GM21447 (cell line): ENCODE measurements around the gene ZNF705A.
"Not testable (repeated sequence)": the region's sequence is repeated elsewhere in the genome, so short reads cannot be mapped to it uniquely, and the experiment has no call there.

Experiments
- ATAC-seq: cut with Tn5 transposase; IDR thresholded peaks from one replicate; pipeline ENCODE4 v1.9.1; 2021; ENCODE audit not compliant: unreplicated experiment

Gene ZNF705A

DNA sequence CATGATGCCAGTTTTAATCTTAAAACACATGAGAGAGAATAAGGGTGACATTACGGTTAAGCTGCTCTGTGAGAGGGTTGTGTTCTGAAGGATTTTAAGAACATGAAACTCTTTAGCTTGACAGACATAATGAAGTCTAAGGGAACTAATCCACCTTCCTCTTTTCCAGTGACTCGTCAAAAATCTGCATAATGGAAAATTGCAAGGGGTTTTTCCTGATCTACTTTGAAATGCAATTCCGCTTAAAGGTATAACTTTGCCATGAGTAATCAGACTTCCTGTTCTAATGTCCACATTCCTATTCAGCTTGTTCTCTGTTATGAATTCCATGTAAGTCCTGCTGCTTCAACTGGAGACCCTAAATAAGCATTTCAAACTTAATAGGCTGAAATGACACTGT lies at the start of gene ZNF705A:
Gene ZNF705A (plus strand): TSS at position 171 of the 400 bp plus-strand sequence. CDS start 15,611 bp downstream, outside the sequence.
- ATAC-seq: no peak

DNA sequence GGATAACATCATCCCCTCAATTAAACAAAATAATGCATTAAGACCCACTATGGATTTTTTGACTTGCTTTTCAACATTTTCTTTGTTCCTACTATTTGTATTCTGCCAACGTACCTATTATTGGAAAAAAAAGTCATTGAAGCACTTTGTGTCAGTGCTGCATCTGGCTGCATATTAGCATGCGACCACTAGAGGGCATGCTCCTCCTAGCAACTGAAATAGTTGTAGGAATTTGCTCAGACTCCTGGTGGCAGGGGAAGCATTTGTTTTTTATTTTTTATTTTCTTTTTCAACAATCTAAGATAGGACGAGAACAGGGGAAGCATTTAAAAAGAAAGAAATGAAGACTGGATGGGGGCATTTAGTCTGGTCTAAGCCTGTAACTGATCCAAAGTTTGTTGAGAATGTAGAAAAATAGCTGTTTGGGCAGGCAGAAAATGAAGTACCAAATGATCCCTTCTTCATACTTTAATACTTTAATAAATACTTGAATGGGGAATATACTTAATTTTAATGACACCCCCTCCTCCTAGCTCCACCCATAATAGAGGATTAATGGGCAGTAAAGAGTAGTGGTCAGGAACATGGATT lies 47.9 kb upstream of the ZNF705A start:
- no peak for ATAC-seq

DNA sequence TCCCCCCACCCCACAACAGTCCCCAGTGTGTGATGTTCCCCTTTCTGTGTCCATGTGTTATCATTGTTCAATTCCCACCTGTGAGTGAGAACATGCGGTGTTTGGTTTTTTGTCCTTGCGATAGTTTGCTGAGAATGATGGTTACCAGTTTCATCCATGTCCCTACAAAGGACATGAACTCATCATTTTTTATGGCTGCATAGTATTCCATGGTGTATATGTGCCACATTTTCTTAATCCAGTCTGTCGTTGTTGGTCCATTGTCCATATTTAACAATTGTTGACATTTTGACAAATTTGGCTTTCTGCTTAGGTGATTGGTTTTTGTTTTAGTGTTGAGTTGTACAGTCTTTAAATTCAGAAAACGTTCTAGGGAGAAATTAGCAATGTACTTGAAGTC lies 43.7 kb upstream of the ZNF705A start:
- ATAC-seq: not testable (repeated sequence)

DNA sequence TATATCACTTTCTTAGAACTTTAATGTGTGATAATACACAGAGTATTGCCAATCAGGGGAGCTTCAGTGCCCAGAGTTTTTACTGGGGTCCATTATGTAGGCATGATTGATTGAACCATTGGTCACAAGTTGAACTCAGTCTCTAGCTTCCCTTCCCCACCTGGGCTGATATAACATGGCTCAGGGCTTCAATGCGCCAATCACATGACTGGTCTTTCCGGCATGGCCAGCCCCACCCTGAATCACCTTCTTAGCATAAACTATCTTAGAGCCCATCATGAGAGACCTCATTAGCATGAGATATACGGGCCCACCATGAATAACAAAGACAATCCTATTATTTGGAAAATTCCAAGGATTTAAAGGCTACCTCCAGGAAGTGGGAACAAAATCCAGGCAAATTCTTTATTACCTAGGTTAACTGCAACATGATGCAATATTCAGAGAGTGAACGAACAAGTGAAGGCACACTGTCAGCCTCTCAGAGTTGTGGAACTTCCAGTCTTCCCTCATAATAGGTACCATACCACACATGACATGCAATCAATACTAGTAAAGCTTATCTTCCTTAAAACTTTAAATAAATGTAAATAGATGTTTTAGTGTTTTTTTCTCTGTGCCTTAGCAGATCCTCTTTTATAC lies 36.6 kb upstream of the ZNF705A start:
- ATAC-seq: no peak

DNA sequence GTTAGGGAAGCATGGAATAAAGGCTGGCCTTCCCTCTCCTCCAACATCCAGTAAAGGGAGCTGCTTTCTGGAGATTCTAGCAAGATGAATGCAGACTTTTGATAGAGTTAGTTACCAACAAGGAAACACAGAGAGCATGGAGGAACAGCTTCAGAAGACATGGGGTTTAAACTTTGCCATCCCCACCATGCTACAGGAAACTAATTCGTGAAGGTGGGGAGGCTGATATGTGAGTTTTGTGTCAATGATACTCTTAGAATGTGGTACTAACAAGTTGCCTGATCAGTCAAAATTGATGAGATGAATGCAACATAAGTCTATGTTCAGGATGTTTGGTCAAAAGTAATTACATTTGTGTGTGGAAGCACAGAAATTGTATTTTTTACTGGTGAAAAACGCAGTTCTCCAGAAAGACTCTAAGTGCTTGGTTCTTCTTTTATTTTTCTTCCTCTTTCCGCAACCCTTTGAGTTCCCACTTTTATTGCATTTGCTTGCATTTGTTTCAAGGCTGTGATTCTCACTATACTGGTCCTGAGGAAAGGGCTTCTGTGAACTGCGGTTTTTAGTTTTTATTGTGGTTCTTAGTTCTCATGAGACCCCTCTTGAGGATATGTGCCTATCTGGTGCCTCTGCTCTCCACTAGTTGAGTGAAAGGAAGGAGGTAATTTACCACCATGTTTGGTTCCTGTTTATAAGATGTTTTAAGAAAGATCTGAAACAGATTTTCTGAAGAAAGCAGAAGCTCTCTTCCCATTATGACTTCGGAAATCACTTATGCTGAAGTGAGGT lies 33.5 kb upstream of the ZNF705A start, which contains the start of gene CLEC4A:
Gene CLEC4A (plus strand): TSS at position 494 of the 789 bp plus-strand sequence. CDS start 262 bp downstream, at position 756.
- ATAC-seq: no peak

DNA sequence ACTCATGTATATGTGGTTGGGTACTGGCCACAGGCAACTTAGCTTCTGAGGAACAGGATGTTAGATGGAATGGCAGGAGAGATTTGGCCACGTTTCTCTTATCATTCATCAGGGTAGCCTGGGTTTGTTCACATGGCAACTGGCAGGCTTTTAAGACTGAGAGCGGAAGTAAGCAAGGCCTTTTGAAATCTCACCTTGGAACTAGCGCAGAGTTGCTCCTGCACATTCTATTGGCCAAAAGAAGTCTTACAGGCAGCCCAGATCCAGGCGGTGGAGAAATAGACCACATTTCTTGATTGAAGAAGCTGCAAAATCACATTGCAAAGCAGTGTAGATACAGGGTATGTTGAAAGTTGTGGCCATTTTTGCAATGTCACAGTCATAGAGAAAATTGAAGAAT lies 29.7 kb upstream of the ZNF705A start:
- ATAC-seq: no peak

DNA sequence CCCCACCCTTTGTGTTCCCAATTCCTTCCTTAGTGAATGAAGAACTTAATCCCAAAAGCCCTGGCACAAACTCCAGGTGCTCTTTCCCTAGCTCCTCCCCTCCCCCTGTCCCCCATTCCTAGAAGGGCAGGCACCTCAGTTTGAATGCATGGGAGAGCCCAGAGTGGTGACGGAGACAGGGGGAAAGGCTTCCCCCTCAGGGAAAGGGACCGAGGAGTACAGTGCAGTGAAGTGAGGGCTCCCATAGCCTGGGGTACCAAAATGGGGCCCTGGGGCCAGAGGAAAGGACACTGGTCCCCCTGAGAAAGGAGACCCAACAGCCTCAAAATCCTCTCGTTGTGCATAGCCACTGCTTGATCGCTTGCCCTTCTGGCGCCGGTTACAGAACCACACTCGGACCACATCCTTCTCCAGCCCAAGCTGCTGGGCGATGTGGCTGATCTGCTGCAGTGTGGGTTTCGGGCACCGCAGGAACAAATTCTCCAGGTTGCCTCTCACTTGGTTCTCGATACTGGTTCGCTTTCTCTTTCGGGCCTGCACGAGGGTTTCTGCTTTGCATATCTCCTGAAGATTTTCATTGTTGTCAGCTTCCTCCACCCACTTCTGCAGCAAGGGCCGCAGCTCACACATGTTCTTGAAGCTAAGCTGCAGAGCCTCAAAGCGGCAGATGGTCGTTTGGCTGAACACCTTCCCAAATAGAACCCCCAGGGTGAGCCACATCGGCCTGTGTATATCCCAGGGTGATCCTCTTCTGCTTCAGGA lies 23.0 kb upstream of the ZNF705A start:
- not testable (repeated sequence) for ATAC-seq

DNA sequence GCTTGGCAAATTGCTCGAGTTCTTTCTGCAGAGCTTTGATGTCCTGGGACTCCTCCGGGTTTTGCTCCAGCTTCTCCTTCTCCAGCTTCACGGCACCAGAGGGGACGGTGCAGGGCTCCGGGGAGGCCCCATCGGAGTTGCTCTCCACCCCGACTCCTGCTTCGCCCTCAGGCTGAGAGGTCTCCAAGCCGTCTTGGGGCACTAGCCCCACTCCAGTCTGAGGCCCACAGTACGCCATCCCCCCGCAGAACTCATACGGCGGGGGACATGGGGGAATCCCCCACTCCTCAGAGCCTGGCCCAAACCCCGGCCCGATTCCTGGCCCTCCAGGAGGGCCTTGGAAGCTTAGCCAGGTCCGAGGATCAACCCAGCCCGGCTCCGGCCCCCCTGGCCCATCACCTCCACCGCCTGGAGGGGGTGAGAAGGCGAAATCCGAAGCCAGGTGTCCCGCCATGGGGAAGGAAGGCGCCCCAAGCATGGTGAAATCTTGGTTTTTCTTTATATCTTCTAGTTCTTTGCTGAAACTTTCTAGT lies 22.4 kb upstream of the ZNF705A start:
- ATAC-seq: not testable (repeated sequence)

DNA sequence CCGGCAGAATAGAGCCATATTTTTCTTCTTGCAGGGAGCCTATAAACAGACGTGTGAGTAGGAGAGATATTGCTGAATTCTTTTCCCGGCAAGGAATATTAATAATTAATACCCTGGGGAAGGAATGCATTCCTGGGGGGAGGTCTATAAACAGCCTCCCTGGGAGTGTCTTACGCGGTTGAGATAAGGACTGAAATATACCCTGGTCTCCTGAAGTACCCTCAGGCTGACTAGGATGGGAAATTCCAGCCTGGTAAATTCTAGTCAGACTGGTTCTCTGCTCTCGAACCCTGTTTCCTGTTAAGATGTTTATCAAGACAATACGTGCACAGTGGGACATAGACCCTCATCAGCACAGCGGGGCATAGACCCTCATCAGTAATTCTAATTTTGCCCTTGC lies 15.2 kb upstream of the ZNF705A start:
- not testable (repeated sequence) for ATAC-seq

DNA sequence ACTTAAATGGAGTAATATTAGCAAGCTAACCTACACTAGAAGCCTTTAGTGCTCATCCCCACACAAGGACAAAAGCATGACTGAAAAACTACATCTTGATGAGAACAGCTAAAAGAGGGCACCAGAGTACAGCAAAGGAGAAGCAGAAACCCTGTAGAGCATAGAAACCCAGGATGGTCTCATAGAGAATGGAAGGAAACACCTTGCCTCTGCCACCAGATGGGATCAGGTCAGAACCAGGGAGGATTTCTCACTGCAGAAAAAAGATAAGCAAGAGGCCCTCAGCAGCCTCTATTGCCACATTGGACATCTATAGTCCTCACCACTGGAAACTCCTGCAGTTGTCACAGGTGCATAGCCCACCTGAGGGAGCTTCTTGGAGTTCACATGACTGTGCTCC lies 13.6 kb upstream of the ZNF705A start:
- no peak for ATAC-seq

DNA sequence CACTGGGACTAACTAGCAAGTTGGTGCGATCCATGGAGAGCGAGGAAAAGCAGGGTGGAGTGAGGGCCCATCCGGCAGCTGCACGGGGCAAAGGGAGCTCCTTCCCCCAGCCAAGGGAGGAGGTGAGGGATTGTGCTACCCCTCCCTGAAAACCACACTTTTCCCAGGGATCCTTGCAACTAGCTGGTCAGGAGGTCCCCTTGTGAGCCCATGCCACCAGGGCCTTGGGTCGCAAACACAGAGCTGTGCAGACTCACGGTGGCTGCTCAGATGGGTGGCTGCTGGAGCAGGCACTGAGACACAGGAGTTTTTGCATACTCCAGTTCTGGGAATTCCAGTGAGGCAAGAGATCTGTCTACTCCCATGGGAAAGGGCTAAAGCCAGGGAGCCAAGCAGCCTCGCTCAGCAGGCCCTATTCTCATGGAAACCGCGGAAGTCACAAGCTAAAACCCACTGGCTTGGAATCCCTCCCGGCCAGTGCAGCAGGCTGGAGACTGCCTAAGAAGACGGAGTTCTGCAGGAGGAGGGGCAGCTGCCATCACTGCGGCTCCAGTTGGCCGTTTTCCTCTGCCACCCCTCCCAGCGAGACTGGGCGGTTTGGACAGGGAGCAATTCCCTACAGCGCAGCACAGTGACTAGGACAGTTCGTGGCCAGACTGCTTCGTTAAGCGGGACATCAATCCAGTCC lies 10.9 kb upstream of the ZNF705A start:
- no peak for ATAC-seq

DNA sequence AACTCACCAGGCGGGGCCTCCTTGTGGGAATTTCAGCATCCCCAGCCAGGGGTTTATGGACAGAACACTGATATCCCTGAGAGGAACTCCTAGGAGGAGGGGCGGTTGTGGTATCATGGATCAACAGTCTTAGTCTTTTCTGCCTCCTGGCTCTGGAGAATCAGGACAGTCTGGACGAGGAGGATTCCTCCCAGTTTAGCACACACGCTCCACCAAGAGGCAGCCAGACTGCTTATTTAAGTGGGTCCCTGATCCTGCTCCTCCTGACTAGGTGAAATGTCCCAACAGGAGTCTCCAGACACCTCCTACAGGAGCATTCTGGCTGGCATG lies 10.4 kb upstream of the ZNF705A start:
- ATAC-seq: no peak

DNA sequence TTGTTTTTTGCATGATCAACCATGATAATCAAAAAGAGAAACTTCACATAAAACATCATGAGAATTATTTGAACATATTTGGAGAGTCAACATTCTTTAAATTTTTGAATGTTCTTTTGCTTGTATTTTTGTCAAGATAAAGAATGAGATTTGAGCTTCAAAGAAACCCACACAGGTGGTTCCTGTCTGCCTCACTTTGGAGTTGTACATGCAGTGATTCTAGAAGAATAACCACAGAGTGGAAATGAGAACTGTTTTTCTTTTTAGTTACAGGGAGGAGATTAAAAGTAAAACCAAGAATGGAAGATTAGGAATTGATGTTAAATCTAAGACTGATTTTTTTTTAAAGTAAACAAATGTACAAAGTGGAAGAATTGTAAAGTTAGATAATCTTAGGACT lies 2.3 kb upstream of the ZNF705A start:
- no peak for ATAC-seq

DNA sequence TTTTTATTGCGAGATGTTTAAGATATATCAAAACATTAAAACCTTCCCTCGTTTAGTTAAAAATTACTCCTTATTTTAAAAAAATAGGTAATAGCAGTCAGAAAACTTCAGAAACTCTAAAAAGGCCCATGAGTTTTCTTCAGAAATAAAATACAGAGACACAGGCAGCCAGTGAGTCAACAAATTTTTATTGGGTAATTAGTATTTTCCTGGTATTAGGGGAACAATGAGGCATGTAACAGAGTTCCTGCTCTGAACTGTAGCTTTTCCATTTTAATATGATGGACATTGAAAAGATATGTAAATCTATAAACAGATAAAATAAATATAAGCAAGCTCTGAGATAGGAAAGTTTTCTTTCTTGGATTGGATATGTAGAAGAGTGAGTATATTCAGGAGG lies 399 bp upstream of the ZNF705A start:
- no peak for ATAC-seq

DNA sequence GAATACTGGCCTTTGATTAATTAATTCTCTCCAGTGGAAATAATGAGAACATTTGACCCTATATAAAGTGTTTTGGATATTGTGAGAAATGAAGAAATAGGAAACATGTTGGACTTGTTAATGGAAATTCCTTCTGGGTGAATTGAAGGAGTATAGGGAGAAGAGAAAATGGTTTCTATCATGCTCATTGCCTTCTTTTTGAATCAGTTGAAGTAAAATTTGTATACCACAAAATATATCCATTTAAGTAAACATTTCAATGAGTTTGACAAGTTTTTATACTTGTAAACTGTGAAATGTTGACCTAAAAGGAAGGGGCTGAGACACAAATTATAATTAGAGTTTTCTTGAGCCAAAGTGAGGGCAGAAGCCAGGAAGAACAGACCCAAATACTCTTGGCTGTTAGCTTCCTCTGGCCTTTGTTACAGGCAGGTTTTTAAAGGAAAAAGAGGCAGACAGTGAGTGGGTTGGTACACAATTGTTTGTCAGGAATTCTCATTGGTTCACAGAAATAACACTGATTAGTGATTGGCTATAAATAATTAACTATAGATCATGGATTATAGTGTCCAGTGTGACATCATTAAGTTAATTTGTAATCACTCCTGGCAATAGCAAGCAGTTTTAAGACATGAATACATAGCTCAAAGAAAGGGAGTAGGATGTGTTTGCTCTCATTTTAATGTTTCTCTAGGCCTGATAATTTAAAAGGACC lies 826 bp downstream of the ZNF705A start:
- no peak for ATAC-seq

DNA sequence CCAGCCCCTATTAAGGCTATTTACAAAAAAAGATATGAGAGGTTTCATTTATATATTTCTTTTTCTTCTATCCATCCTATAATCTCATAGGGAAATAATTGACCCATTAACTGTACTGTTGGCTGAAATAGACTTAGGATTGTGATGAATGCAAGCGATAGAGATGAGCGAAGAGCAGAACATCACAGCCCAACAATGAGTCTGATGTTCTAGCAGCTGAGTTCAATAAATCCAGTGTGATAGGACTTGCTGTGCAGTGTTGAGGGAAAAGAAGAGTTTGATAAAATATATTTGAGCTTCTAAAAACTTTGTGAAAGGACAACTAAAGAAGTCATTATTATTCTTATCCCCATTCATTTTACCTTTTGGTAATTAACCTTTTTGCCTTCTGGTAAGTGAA lies 16.1 kb downstream of the ZNF705A start:
- ATAC-seq: not testable (repeated sequence)

DNA sequence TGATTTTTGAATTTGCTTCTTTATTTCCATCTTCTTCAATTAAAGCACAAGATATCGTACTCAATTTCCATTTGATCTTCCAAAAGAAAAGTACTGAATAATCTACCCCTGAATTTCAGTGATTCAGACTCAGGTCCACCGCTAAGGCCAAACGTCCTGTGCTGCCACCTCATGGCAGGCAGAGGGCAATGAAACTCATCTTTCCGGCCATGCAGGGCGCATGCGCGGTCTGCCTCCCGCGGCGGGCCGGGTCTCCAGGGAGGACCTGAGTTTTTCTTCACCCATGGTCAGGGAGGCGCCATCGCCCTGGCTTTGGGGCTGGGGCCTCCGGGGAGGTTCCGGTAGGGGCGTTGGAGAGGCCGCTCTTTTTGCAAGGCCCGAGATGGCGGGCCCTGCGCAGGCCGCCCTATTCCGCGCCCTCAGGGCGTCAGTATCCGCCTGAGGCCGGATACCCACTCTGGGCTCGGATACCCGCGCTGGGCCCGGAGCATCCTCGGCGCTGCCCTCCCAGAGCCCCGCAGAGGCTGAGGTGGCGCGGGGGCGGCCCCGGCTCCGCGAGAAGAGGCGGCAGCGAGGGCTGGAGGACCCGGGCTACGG lies 23.3 kb downstream of the ZNF705A start:
- not testable (repeated sequence) for ATAC-seq

DNA sequence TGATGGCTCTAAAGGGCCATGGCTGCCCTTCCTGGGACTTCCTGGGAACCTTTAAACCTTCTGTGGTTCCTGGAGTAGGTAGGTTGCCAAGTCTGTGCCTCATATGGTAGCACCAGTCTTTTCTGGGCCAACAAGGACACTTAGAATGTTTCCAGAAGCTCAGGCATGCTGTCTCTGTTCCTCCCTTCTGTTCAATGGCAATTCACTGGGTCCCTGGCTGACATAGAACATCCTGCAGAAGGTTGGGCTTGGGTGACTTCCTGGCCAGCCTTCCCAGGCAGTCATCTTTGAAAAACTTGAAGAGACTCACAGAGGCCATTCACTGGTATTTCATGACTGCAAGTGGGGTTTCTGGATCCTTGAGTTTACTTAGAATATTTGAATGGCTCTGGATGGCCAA lies 24.5 kb downstream of the ZNF705A start:
- ATAC-seq: not testable (repeated sequence)

DNA sequence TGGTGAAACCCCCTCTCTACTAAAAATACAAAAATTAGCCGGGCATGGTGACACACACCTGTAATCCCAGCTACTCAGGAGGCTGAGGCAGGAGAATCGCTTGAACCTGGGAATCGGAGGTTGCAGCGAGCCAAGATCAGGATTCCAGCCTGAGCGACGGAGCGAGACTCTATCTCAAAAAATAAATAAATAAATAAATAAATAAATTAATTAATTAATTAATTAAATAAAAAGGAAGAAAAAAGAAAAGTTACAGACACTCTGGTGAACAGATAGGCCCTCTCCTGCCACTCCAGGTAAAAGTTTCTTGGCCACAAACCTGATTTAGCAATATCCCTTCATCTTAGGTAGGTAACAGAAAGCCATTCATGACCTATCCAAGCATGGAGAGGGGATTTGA lies 26.1 kb downstream of the ZNF705A start:
- ATAC-seq: not testable (repeated sequence)
